ENCODE measurements around the gene OPRL1. TPM values are rescaled to one million over a fixed set of nuclear protein-coding genes. Genes with fewer than 3 reads are reported as not detected.

Gene OPRL1
- total RNA-seq, 1 donor from 2014 or later = 1.1 TPM

DNA sequence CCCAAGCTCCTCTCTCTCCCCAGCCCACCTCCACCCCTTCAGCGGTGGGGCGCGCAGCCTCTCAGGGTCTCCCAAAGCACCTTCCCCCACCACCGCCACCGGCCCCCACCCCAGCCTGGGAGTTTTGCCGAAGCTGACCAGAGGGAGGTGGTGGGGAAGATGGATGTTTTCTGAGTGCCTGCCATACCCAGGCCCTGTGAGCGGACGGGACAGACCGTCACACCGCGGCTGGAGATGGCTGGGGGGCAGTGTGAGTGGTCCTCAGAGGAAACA lies 38.2 kb upstream of the OPRL1 start:
- no peak for DNase-seq (ENCODE audit: low read depth)

DNA sequence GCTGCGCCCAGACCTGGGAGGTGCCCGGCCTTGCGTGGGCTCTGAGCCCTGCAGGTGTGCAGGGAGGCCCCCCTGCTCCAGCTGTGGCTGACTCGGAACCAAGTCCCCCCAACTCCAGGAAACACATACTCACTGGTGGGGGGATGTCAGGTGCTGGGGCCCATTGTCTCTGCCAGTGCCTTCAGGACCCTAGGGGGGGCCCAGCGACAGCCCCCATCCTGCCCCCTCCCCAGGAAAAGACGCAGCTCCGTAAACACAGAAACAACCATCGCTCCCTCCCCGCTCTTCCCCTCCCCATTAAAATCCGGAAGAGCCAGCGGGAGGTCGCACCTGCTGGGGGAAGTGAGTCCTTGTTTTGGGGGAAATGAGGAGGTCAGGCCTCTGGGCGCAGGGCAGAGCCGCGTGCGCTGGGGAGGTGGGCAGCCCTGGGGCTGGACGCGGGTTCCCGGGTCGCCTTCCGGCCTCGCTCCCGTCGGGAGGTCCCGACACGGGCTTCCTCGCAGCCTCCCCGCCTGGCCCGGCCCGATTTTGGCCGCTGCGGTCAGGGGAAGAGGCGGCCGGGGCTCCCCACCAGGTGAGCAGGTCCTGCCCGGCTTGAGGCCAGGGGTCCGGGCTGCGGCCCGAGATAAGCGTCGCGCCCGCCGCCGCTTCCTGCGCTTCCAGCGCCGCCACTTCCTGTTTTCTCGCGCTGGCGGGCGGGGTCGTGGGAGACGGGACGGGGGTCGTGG lies 37.7 kb upstream of the OPRL1 start:
- no peak for DNase-seq (ENCODE audit: low read depth)

DNA sequence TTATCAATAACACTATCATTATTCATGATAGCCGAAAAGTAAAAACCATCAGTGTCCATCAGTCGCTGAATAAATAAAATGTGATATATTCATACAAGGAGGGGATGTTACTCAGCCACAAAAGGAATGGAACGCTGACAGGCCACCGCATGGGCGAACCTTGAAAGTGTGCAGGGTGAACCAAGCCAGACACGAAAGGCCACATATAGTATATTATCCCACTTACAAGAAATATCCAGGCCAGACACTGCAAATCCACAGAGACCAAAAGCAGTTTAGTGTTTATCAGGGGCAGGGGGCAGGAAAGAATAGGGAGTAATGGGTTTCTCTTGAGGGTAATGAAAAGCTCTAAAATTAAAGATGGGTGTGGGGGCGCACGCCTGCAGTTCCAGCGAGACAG lies 36.1 kb upstream of the OPRL1 start:
- no peak for DNase-seq (ENCODE audit: low read depth)

DNA sequence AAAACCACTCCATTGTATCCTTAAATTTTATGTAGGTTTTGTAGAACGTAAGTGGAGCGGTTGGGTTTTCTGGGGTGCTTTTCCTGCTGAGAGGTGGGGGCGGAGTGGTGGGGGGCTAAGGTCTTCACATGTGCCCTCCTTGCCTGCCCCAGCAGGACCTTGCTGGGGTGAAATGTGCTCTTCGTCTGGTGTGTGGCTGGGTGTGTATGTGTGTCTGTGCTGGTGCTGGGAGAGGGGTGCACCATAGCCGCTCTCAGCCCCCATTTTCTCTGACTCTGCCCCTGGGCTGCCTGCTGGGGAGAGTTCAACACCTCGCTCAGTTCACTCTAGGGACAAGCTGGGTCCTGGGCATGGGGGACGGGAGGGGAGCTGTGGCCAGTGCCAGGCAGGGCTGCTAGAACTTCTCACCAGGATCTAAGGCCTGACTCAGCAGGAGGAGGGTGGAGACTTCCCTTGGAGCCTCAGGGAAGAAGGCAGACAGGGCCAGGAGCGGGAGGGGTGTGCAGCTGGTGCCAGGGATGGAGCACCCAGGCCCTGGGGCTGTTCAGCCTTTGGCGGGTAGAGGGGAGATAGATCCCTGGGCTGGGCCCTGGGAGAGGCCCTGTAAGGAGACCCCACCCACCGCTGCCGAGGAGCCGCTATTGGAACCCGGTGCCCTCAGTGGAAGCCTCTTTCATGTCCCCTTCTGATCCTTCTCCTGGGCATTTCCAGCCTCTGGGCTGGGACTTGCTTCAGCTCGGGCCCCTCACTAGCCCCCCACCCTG lies 35.2 kb upstream of the OPRL1 start:
- peak; percentile 41 for DNase-seq (ENCODE audit: low read depth)

DNA sequence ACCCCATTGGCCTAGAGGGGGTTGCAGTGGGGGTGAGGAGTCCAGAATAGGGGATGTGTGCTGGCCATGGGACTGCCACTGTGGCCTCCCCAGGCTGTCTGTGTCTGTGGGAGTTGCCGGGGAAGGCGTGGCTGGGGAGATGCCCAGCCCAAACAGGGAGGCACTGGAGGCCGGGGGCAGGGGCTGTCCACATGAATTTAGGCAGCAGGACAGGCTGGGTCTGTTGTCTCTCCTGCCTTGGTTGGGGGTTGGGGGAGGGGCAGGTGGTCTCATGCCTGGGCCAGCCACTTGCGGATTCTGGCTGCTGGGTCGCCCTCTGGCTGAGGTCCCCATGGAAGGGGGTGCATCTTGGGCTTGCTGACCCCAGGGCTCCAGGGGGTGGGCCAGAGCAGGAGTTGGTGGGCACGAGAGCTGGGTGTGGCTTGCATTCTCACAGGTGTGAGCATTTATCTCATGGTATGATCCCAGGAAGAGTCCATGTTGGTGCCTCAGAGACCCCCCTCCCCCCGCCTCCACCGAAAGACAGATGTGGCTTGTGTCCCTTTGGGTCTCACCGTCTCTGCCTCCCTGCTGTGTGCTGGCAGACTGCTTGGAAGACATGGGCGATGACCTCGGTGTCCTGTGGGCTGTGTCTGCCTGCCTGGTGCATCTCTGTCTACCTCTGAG lies 34.4 kb upstream of the OPRL1 start:
- no peak for DNase-seq (ENCODE audit: low read depth)

DNA sequence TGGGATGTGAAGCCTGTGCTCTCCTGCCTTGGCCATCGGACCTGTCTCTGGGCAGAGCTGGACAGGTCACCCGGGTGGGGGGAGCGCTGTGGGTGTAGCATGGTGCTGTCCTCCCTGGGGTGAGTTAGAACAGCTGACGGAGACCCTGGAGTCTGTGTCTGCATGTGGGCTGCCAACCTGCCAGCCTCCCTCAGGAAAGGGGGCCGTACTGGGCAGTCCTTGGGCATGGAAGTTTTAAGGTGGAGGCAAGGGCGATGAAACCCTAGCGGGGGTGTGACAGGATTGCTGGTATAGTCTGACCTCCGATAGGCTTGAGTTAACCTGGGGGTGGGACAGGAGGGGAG lies 32.9 kb upstream of the OPRL1 start:
- no peak for DNase-seq (ENCODE audit: low read depth)

DNA sequence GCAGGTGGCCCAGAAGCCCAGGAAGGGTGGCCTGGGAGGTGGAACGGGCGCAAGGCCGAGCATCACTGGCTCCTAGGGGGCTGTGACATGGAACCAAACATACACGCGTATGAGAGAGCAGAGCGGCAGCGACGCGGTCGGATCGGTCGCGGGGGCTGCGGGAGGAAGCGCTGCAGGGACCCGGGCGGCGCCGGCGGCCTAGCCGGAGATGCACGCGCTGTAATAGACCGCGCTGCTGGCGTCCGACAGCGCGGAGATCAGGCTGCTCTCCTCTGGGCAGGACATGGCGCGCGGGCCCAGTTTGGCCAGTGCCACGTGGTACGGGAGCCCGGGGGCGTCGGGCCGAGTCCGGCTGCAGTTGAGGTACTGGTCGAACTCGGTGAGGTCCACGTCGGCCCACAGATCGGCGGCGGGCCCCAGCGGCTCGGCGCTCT lies 31.9 kb upstream of the OPRL1 start:
- DNase-seq (ENCODE audit: low read depth) = no peak

DNA sequence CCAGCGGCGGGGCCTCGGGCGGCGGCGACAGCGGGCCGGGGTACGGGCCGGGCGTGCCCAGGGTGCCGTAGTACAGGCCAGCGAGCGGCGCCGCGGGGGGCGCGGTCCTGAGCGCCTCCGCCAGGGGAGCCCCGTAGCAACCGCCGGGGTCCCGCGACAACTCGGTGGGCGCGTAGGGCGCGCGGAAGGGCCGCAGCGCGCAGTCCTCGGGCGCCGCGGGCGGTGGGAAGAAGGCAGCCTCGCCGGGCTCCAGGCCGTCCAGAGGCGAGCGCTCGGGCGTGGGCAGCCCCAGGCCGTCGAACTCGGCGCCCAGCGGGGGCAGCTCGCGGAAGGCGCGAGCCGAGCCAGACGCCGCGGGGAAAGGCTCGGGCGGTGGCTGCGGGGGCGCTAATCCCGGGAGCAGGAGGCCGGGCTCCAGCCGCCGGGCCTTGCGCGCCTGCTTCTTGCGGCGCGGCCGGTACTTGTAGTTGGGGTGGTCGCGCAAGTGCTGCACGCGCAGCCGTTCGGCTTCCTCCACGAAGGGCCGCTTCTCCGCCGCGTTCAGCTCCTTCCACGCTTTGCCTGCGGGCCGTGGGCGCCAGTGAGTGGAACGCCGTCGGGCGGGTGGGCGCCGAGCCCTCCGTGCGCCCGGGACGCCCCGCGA lies 31.4 kb upstream of the OPRL1 start:
- no peak for DNase-seq (ENCODE audit: low read depth)

DNA sequence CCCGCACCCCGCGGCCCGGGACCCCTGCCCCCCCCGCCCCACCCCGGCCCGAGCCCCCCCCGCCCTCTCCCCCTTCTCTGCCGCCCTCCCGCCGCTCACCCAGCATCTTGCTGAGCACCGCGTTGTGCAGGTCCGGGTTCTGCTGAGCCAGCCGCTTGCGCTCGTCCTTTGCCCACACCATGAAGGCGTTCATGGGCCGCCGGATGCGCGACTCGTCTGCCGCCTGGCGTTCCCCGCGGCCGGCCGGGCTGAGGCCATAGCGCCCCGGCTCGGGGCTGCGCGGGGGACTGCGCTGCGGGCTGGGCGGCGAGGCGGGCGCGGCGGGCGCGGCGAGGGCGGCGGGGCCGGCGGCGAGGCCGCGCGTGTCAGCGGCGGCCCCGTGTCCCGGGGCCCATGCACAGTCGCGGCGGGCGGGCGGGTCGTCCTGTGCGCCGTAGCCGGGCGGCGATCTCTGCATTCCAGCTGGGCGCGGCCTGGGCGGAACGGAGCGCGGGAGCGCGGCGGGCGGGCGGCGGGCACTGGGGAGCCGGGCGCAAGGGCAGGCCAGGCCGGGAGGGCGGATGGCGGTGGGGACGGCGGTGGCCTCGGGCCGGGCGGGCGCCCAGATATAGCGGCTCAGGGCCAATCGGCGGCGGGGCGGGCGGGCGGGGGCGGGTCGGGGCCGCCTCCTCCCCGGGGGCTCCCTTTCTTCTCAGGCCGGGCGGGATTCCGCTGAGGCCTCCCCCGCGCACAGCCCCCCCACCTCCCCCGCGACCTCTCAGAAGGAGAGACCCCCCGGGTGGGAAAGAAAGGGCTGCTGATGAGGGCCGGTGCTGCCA lies 30.6 kb upstream of the OPRL1 start, which contains the start of gene SOX18:
Gene SOX18, minus strand, starts transcription at position 580 of the 818 bp plus-strand sequence. Its CDS starts 123 bp downstream, at position 457.
- no peak for DNase-seq (ENCODE audit: low read depth)

DNA sequence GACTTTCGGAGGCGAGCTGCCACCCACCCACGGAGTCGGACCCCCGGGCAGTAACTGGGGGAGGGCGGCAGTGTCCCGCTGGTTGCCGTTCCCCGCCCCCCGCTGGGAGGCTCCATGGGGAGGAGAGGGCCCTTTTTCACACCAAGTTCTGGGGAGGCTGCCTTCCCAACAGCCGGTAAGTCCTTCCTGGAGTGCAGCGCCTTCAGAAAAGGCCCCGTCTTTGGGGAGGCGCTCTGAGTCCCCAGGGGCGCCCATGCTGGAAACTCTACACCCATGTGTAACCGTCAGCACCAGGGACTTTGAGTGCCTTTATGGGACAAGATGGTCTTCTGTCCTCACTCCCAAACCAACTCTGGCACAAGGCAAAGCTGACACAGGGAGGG lies 30.0 kb upstream of the OPRL1 start:
- DNase-seq (ENCODE audit: low read depth) = no peak

DNA sequence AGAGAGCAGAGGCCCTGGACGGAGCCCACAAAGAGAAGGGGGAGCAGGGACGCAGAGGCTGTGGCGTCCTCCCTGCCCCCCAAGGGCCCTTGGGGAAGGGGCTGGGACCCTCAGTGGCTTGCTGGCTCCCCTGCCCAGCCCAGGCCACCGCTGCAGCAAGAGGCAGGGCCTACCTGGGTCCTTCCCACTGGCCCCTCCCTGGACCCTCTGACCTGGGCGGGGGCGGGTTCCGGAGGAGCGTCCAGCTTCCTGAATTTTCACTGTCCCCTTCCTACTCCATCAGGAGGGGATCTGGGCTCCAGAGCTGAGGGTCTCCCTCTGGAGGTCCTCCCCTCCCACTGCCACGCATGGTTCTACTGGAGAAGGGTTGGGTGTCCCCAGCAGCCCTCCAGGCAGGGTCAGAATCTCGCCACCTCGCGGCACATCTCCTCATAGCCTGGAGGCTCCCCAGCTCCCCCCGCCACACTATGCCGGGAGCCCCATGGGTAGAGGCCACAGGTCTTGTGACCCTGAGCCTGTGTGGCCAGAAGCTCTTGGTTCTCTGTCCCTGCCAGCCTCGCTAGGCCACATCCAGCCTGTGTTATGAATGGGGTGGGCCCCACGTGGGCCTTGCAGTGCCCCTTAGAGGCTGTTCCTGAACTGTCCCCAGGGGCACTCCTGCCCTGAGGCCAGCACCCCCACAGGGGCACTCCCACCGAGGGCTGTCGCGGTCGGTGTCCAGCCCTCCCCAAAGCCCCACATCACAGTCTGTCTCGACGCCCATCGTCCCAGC lies 29.4 kb upstream of the OPRL1 start:
- DNase-seq (ENCODE audit: low read depth) = no peak

DNA sequence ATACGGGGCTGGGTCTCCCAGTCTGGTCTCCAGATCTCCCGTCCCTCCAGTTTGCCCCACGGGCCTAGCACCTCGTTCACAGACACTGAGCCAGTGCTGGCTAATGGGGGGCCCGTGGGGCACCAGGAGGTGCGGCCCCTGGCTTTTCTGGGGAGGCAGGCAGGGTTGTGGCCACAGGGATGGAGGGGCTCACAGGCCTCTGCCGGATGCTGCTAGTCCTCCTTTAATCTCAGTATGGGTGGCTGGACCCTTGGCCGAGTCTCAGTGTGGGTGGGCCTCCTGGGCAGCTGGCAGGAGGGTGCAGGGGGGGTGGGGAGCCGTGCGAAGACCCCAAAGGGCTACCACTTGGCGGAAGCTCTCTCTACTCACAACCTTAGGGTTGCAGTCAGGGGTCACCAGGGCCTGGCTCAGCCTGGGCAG lies 28.8 kb upstream of the OPRL1 start:
- DNase-seq (ENCODE audit: low read depth) = no peak

DNA sequence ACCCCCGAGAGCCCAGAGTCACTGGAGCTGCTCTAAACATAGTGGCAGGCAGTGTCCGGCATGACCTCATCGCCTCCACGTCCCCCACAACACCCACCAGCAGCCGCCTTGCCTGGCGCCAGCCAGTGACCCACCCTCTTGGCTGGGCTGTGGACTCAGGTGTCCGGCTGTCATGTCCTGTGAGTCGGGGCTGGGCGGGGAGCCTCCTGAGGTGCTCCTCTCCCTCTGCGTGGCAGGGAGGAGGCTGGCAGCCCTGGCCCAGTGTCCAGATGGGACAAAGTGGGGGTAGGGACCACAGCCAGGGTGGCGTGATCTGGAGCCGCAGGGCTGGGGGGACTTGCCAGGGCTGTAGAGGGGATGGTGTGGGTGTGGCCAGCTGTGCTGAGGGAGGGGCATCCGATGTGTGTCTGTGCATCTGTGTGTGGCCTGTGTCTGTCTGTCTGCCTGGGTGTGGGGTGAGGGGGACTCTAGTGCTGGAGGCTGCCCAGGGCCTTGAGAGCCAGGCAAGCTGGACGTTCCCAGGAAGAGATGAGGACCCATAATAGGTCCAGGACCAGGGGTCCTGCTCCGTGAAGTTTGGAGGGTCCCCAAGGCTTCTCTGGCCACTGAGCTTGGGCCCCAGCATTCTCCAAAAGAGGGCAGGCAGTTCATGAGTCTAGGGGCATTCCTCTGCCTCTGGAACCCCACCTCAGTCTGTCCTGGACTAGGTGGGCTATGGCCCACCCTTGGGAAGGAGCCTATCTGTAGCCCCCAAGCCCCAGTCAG lies 28.1 kb upstream of the OPRL1 start:
- no peak for DNase-seq (ENCODE audit: low read depth)

DNA sequence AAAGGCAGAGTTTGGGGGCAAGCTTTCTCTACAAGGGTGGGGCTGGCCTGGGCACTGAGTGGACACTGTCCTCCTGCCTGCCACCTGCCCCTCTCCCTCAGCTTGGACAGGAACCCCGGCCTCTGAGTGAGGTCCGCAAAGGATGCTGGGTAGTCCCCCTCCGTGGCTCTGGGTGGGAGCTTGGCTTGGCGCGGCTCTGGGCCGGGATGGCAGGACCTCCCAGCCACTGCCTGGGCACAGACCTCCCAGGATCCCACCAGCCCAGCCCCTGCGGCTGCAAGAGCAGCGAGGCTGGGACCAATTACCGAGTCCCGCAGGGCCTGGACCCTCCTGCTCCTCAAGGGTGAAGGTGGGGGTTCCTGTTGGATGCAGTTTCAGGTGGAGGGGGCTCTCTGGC lies 27.6 kb upstream of the OPRL1 start:
- no peak for DNase-seq (ENCODE audit: low read depth)

DNA sequence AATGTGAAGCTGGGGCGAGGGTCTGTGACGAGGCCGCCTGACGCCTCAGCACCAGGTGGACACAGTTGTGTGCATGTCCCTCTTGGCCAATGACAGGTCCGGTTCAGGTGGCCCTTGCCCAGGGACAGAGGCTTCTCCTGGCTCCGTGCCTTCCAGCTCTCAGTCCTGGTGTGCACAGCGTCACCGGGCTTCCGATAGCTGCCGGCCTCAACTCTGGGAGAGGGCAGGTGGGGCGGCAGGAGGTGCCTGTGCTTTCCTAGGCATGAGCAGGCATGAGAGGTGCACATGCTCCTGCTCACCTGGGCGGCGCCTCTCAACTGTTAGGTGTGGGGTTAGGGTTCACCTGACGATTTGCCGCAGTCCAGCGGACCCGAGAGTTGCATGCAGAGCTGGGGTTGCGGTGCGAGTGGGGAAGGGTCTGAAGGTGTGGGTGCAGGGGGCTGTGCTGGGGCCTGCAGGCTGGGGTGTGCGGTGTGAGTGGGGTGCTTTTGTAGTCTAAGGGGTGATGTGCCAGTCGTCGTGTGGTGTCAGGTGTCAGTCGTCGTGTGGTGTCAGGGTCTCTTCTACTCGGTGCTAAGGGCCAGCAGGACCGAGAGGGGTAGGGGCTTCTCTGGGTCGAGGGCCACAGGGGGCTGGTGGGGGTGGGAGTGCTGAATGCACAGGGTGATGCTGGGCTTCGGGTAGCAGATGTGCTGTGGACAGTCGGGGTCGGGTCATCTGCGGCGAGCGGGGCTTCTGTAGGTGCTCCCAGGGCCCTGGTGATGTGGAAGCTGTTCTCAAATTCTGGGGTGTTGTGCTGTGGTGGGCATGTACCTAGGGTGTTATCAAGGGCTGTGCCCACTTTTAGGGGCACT lies 26.7 kb upstream of the OPRL1 start:
- no peak for DNase-seq (ENCODE audit: low read depth)

DNA sequence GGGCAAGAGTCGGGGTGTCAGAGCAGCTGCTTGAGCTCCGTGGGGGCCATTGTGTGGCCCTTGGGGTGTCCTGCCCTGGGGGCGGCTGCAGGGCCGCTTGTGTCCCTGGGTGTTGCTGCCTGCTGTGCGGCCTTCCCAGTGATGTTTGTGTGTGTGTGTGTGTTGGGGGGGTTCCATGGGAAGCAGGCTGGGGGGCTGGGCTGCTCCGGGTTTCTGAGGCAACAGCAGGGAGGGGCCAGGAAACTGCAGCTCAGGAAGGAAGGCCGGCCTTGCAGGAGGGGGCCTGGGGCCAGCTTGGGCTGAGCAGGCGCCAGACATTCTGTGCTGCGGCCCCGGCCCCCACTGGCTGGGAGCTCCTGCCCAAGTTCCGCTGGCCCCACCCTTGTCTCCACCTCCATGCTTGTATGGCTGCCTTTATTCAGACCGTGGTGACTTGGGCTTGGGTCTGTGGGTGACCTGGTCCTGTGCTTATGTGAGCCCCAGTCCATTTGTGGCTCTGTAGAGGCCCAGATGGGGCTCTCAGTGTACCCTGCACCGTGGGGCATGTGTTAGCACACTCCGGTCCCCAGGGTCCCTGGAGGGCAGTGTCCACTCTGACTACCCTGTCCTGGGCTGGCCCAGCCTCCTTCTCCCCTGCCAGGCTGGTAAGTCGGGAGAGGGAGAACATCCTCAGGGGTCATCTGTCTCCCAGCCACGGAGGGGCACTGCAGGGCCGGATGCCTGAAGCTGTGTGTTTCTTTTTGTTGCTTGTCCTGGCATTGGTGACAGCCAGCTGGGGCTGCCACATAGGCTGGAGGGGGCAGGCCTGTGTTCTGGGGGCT lies 25.8 kb upstream of the OPRL1 start:
- peak; percentile 34 for DNase-seq (ENCODE audit: low read depth)

DNA sequence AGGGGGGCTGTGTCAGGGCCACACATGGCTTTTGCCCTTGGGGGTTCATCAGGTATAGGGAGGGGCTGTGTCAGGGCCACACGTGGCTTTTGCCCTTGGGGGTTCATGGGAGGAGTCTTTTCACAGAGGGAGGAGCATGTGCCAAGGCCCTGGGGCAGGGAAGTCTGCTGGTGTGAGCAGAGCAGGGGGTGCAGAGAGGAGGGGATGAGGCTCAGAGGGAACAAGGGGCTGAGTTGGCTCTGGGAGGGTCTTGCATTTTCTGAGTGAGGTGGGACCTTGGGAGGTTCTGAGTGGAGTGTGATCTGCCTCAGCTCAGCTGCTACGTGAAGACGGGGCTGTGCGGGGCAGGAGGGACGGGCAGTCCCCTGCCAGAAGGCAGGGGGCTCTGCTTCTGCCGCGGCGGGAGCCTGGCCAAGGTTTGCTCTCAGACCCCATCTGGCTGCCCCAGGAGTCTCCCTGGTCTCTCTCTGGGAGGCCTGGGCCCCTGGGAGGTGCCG lies 24.4 kb upstream of the OPRL1 start:
- DNase-seq (ENCODE audit: low read depth) = no peak

All from myocyte (in vitro differentiated cells).